Prostate gland (tissue), 2 donors: ENCODE measurements around the gene ABCA13.

Experiments used
- CTCF ChIP-seq, 4 experiments: fragments of 200-600 bp in 2 of 4; fragments of 450-650 bp in 2 of 4; sonication (generic) in 2 of 4; IDR thresholded peaks; 1 replicate in 3 of 4; 2 replicates in 1 of 4; pipeline ENCODE4 v1.5.1; 2016 to 2019; ENCODE audit warnings: antibody characterized with exemption in 4 of 4, mild to moderate bottlenecking in 2 of 4, moderate library complexity in 2 of 4
- POLR2A ChIP-seq: fragments of 450-650 bp; IDR thresholded peaks from one replicate; pipeline ENCODE4 v1.6.1; 2016; ENCODE audit warnings: antibody characterized with exemption, mild to moderate bottlenecking
- POLR2AphosphoS5 ChIP-seq: sonication (generic); formaldehyde crosslinking; IDR thresholded peaks from one replicate; pipeline ENCODE4 v1.6.1; 2017; ENCODE audit warnings: antibody characterized with exemption

GRCh38 chr7:48472640-48473039 lies 301.4 kb downstream of the ABCA13 start:
- TF ChIP-seq POLR2AphosphoS5 (no peak), CTCF (IDR thresholded peaks at IDR 0.05) (no peak), POLR2A (no peak)
